GM21737 (cell line): ENCODE data around the gene MAP2K5.

Source experiments
- ATAC-seq: cut with Tn5 transposase; IDR thresholded peaks from one replicate; pipeline ENCODE4 v1.9.1; 2021; ENCODE audit warnings: mild to moderate bottlenecking, moderate library complexity; ENCODE audit not compliant: unreplicated experiment

Gene MAP2K5

DNA sequence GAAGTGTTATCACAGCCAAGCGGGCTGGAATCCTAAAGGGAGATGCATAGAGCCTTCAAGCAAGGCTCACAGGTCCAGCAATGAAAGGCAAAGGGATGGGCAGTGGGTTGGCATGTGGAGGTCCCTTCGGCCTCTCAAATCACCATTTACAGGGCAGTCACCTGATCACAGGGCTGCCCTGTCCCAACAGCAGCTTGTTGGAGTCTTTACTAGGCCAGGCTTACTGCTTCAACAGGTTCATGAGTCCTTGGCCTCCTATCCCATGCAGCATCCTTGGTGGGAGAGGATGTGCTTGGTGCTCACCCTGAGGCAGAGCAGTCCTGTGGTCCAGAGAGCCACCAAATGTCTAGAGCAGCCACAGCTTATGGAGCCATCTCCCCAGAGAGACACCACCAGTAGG lies 258.6 kb downstream of the MAP2K5 start:
- no peak for ATAC-seq

DNA sequence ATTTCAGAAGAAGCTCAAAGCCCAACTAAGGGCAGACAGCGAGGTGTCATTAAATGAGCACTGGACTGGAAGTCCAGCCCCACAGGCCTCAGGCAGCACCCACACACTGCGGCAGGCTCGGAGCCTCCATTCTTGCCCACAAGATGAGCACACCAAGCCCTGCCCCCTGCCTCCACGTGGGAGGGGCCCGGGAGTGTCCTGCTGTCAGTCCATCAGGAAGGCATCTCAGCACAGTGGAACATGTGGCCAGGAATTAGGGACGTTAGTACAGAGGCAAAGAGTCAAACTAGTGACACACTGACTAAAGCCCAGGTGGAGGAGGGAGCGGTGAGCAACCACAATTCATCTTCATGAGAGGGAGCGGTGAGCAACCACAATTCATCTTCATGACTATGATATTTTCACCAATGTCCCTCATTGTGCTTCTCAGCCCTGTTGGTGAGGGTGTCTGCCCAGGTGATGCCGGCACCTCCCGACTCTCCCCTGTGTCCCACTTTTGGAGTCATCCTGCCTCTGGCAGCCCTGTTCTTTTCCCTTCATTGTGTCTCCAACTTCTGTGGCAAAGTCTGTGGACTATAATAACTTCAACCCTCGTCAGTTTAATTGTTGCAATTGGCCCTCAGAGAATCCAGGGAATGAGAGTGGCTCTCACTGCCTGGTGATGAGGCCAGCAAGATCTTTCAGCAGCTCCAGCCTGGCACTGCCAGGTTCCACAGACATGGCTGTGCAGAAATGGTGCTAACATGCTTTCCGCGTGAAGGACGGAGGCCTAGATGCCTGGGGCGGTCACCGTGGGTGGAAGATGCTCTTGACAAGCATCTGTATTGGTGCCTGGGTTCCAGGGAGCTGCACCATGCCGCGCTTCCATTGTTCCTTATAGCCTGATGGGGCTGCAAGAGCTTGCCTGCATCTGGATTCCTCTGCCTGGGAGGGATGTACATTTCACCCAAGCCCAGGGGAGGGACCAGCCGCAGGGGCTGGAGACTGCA lies 259.7 kb downstream of the MAP2K5 start:
- no peak for ATAC-seq

DNA sequence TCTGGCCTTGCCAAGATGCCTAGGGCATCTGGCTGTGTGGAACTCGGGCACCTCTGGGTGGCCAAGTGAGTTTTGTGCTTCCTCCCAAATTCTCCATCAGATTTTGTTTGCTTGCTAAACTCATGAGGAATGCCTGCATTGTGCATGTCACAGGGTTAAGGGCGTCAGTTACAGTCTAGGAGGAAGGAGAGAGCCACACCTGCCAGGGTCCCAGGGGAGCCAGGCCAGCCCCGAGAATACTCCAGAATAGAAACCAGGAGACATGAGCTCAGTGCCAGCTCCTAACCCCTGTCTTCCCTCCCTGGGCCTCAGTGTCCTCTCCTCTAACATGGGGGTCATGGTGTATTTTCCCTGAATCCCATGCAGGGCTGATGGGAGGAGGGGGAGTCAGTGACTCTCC lies 260.8 kb downstream of the MAP2K5 start:
- ATAC-seq = no peak

DNA sequence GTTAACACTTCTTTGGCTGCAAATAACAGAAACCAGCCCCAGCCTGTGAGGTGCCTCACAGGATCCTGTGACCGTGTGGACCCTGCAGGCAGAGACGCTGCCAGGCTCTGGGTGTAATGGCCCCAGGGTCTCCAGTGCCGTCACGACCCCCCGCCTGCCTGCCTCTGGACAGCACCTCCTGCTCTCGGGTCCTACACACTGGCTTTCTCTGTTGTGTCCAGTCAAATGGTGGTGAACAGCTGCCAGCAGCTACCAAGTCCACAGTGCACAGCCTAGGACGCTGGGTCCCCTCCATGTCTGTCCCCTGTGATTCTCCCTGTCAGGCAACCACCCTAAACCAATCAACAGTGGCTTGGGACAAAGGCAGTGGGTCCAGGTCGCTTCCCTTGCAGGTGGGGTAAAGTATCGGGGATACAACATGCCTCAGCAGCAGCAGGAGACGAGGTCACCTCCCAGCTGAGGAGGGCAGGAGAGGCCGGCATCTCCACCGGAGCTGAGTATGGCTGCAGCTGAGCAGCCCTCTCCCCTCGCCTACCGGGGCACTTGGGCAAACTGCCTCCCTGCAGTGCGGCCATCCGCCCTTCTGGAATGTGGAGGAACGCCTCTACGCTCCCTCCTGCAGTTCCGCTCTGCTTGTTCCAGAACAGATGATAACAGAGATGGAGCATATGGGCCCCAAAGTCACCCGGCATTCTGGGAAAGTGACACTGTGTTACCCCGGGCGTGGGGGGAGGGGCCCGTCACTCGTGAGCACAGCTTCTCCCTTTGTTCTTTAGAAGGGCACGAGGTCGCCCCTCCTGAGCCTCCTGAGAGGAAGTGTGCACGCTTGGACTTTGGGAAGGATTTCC lies 261.7 kb downstream of the MAP2K5 start:
- no peak for ATAC-seq

DNA sequence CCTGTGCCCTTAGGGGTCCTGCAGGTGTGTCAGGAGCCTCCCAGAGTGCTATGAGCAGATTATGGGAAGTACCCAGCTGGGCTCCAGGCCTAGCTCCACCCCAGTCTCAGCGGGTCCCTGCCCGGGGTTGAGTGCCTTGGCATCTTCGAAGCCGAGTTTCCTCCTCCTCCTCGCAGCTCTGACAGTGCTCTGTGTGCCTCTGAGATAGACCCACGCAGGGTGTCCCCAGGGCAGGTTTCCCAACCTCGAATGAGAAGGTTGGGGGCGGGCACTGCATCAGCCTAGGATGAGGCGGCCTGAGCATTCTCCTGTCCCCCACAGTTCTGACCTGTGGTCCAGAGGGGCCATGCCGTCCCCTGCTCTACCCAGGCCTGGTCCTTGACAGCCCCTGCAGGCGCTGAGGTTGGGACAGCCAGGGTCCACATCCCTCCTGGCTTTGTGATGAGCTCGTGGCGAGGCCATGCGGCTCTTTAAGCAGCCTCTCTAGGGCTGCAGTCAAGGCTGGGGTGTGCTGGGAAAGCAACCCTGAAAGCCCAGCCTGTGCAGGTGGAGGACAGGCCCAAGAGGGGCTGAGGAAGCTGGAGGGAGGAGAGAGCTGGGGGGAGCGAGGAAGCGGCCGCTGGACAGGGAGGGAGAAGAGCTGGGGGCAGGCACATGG lies 262.6 kb downstream of the MAP2K5 start:
- no peak for ATAC-seq

DNA sequence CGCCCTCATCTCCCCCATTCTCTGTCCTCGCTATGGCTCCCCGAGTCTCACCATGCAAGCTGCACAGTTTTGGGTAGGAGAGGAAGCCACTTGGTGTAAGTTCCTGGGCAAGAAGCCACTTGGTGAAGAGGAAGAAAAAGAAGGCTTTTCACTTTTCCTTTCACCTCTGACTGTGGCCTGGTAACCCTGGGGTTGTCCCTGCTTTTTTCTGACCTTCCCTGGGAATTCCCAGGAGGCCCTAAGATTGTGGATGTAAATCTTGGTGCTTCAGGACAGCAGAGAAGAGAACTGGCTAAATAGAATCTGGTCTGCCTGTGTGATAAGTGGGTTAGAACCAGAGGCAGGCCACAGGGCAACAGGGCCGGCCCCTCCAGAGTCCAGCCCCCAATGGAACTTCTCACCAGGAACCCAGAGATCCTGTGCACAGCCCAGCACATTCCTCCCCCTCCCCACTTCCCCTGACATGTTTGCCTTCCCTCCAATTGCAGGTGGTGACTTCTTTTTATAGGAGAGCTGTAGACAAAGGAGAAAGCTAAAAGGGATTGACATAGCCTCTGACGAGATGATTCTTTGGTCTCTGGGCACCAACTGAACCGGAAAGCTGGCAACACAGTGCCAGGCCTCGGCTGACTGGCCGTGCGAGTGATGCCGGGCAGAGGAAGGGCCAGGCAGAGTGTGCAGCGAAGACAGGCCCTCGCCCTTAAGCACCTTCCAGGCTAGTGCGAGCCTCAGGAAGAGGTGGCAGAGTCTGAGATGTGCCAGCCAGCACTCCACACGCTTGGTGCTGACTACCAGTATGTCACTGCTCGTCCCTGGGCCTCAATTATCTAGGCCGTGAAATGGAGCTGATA lies 263.4 kb downstream of the MAP2K5 start:
- no peak for ATAC-seq

DNA sequence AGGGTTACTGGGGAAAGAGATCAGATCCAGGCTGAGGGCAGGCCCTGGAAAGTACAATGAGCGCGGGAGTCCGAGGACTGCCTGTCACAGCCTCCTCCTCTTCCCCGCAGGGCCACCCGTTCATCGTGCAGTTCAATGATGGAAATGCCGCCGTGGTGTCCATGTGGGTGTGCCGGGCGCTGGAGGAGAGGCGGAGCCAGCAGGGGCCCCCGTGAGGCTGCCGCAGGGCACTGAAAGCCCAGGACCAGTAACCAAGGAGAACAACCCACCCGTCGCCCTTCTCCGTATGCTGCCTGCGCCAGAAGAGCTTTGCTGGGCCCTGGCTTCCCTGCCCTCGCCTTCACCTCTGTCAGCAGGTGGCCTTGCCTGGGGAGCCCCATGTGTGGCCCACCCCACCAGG lies 264.0 kb downstream of the MAP2K5 start:
- no peak for ATAC-seq

DNA sequence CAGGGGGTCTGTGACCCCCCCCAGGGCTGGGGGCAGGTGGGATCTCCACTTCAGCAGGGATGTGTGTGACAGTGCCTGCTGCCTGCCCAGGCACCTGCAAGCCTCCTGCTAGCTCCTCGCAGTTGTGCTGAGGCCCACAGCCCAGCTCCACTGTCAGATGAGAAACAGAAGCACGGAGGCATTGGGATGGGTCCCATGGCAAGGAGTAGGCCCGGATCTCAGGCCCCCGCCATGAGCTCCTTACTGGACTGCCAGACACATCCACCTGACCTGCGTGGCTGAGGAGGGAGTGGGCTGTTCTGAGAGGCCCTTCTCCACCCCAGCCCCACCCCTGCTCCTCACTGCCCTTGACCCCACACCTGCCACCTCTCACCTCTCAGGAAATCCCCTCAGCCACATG lies 264.6 kb downstream of the MAP2K5 start:
- no peak for ATAC-seq

DNA sequence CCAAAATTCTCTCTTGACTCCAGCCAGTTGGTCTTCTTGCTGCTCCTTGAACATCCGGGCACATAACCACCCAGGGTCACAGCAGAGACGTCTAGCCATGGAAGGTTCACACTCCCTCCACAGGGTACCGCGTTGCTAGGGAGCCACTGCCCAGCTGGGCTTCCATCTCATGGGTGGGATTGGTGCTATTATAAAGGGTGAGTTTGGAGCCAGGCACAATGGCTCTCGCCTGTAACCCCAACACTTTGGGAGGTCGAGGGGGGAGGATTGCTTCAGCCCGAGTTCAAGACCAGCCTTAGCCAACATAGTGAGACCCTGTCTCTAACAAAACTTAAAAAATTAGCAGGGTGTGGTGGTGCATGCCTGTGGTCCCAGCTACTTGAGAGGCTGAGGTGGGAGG lies 265.3 kb downstream of the MAP2K5 start:
- ATAC-seq = no peak

DNA sequence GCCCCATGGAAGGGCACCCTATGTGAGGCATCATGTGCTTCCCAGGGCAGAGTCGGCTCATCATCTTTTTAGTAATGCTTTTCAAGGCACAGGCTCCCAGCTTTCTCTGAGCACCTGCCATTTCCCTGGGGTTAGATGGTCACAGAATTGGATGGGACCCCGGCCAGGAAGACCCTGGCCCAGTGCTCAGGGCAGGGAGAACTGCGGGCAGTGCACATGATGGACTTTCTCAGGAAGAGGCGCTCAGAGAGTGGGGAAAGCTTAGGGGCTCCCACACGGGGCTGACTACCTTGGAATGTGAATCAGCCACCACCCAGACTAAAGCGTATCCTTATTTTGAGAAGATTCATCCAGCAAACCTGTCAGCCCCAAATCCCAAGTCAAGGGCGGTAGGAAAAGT lies 266.3 kb downstream of the MAP2K5 start:
- no peak for ATAC-seq

DNA sequence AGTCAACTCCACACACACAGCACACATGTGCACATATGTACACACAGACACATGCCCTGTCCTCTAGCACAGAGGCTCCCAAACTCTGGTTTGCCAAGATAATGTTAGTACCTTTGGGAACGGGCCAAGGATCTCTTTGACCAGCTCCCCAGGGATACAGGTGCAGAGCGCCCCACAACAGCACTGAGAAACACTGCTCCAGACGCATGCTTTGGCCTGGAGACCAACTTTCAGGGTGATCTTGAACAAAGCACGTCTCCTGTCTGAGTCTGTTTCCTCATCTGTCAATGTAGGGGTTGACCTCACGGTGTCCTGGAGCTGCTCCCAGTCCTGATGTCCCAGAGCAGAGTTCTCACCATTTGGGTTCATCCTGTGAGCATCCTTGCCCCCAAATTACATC lies 266.9 kb downstream of the MAP2K5 start:
- no peak for ATAC-seq

DNA sequence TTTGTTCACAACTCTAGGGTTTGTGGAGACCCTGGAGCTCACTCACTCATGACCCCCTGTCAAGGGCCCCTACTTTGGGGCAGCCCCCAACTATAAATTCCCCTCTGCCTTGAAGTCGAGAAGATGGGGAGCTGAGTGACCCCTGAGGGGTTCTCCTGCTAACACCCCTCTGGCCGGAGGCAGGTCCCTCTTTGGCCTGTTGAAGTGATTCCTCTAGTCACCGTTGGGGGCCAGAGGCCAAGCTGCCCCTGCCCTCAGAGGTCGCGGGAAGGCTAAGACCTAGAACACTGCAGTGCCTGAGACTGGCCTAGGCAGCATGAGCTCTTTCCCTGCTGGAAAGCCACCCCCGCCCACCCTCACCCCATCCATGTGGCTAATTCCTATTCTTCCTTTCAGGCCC lies 267.4 kb downstream of the MAP2K5 start:
- no peak for ATAC-seq

DNA sequence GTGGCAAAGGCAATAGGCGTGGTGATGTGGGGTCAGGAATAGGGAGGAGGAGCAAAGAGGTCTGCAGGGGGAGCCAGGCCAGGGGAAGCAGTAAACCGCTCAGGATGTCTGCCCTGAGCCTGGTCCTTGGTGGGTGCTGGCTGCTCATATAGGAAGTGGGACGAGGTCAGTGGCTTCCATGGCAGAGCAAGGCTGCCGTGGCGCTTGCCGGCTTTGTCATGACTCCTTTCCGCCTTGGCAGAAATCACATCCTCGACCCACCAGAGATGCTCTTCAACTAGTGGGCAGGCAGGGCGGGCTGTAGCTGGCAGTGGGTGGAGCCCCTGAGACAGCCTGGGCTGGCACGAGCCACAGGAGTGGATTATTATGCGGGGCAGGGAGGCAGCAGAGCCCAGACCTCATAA lies 269.7 kb downstream of the MAP2K5 start:
- ATAC-seq = no peak

DNA sequence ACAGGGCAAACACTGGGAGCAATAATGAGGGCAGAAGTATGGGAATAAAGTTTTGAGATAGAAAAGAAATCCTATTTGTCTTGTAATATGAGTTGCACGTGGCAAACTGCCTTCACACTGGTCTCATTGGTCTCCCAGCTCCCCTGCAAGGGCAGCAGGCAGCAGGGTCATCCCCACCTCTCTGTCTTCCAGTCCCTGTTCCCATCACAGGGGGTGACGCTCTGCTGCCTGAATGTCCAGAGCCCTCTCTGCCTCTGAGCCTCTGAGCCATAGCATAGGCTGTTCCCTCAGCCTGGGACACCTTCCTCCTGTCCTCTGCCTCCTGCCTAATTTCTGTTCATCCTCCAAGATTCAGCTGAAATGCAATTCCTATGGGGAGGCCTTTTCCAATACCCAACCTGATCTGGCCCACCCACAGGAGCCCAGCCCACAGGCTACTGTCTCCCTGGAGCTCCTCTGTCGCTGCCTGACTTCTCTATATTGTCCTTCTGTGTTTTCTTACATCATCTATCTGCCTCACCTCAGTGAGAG lies 270.7 kb downstream of the MAP2K5 start:
- no peak for ATAC-seq

DNA sequence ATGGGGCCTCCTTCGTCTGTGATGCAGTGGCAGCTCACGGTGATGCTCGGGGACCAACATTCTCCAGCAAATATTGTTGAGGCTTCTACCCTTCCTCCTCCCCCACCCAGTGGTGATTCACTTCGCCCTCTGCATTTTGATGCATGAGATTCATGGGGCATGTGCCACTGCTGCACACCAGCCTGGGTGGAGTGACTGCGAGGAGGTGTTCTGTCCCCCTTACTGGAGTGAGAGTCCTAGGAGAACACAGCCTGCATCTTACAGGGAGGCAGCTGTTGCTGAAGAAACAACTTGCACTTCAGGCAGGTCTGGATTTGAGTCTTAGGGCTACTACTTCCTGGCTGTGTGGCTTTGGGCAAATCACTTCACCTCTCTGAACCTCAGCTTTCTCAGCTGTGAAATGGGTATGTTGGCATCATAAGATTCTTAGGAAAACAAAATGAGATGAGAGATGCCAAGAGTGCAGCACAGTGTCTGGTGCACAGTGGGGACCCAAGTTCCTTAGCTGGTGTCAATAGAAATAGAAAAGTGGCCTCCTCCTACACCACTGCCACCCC lies 272.6 kb downstream of the MAP2K5 start:
- ATAC-seq = no peak

DNA sequence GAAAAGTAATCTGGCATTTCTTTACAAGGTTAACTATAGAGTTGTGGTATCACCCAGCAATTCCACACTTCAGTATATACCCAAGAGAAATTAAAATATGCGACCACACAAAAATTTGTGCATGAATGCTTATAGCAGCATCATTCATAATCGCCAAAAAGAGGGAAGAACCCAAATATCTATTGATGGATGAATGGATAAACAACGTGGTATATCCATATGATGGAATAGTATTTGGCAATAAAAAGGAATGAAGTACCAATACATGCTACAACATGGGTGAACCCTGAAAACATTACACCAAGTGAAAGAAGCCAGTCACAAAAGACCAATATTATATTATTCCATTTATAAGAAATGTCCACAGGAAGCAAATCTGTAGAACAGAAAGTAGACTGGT lies 274.2 kb downstream of the MAP2K5 start:
- no peak for ATAC-seq

DNA sequence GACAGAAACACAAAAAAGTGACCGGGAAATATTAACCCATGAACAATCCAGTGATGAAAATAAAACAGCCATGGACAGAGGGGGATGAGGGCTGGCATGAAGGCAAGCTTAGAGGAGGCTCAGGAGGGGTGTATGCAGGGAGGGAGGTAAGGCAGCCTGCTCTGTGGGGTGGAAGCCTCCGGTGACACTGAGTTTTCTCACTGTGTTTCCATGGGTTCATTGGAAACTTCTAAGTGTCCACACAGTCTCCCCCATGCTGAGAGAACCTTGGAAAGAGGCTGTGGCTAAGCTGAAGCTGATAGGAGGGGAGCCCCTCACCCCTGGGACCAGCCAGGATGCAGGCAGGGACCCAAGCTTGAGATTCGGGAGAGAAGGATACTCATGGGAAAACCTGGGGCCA lies 276.0 kb downstream of the MAP2K5 start:
- ATAC-seq = no peak

DNA sequence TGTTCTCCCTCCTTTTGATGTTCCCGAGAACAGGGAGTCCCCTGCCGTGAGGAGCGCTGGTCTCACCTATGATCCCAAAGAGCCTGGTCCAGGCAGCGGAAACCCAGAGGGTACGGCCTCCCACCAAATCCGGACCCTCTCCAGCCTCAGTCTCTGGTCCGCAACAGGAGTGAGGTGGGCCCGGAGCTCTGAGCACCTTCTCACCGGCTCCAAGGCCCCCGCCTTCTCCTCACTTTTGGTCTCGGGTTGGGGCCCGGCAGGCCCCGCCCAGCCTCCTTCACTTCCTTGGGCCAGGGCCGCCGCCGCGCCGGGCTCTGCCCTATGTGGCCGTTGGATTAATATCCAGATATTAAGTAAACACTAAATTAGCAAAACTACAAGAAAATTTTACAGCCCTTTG lies 277.1 kb downstream of the MAP2K5 start:
- no peak for ATAC-seq

DNA sequence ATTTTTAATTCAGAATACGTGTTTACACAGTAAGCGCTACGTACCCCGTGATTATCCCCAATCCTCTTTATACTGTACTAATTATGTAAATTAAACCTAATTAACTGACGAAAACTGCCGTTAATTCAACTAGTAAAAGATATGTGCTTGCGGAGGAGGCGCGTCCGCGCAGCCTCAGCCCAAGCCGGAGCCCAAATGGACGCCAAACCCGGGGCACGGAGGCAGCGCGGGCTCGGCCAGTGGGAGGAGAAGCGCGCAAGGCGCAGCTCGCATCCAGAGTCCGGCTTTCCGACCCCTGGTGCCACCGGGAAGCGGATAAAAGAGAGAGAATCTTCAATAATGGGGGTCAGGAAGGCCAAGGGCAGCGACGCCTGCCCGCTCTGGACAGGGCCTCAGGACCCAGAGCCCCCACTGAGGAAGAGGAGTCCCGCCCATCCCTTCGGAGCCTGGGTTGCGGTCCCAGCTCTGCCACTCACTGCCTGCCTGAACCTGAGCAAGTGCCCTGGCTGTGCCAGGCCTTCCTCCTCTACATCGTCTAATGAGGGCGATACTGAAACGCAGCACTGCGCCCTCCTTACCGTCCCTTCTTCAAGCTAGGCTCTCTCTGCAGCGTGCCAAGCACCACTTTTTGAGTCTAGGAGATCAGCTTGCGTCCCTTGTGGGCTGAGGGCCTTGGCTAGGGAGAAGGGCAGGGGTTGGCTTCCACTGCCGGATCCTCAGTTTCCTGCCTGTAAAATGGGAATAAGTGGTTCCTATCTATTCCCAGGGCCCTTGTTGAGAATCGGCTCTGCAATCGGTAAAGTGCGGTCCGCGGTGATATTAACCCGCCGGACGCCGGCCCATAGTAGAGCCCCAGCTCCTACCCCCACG lies 277.9 kb downstream of the MAP2K5 start:
- ATAC-seq = no peak
